Neural progenitor cell (in vitro differentiated cells): ENCODE data around the gene GIPC2. TPM values are rescaled to one million over a fixed set of nuclear protein-coding genes. Genes with fewer than 3 reads are reported as not detected.

Source experiments
- DNase-seq: peaks from one replicate; pipeline ENCODE4 v3.0.0-alpha.2; 2016; ENCODE audit warnings: low spot score
- H2AFZ ChIP-seq: fragments of 200-600 bp; sonication (generic); replicated peaks from 2 replicates; pipeline ENCODE4 v1.6.1; 2016; ENCODE audit warnings: antibody characterized with exemption
- H3F3A ChIP-seq: fragments of 200-600 bp; sonication (generic); 2 replicates; pipeline ENCODE4 v1.6.1; 2016; ENCODE audit warnings: antibody characterized with exemption, low read depth
- H3K27ac ChIP-seq: fragments of 200-600 bp; sonication (generic); 2 replicates; pipeline ENCODE4 v1.5.1; 2016; ENCODE audit warnings: mild to moderate bottlenecking
- H3K27me3 ChIP-seq: fragments of 200-600 bp; sonication (generic); 2 replicates; pipeline ENCODE4 v1.6.1; 2016; ENCODE audit warnings: mild to moderate bottlenecking, moderate library complexity
- H3K36me3 ChIP-seq: fragments of 200-600 bp; sonication (generic); 2 replicates; pipeline ENCODE4 v1.5.1; 2016
- H3K4me1 ChIP-seq: fragments of 200-600 bp; sonication (generic); 2 replicates; pipeline ENCODE4 v1.6.1; 2016; ENCODE audit warnings: mixed run types
- H3K4me2 ChIP-seq: fragments of 200-600 bp; sonication (generic); 2 replicates; pipeline ENCODE4 v1.6.1; 2016
- H3K4me3 ChIP-seq: fragments of 200-600 bp; sonication (generic); 2 replicates; pipeline ENCODE4 v1.5.1; 2016
- H3K79me2 ChIP-seq: fragments of 200-600 bp; sonication (generic); 2 replicates; pipeline ENCODE4 v1.6.1; 2016; ENCODE audit warnings: low read depth
- H3K9ac ChIP-seq: fragments of 200-600 bp; sonication (generic); 2 replicates; pipeline ENCODE4 v1.6.1; 2016
- H3K9me3 ChIP-seq: fragments of 200-600 bp; sonication (generic); 2 replicates; pipeline ENCODE4 v1.5.1; 2016; ENCODE audit warnings: low read depth
- H4K20me1 ChIP-seq: fragments of 200-600 bp; sonication (generic); 2 replicates; pipeline ENCODE4 v1.6.1; 2016; ENCODE audit warnings: low read depth
- H3K27ac Mint-ChIP-seq: 3 replicates; pipeline ENCODE4 v1.8.0; 2021; ENCODE audit warnings: mixed read lengths
- H3K27me3 Mint-ChIP-seq: 2 replicates; pipeline ENCODE4 v1.8.0; 2022; ENCODE audit warnings: low read depth, mild to moderate bottlenecking, inconsistent platforms, moderate library complexity, mixed read lengths; ENCODE audit not compliant: insufficient read depth
- H3K36me3 Mint-ChIP-seq: 3 replicates; pipeline ENCODE4 v1.8.0; 2021; ENCODE audit warnings: mixed read lengths
- H3K4me1 Mint-ChIP-seq: 3 replicates; pipeline ENCODE4 v1.8.0; 2021; ENCODE audit warnings: mixed read lengths
- H3K4me3 Mint-ChIP-seq: 3 replicates; pipeline ENCODE4 v1.8.0; 2021; ENCODE audit warnings: mild to moderate bottlenecking, moderate library complexity, mixed read lengths
- H3K9me3 Mint-ChIP-seq: 3 replicates; pipeline ENCODE4 v1.8.0; 2020; ENCODE audit warnings: mixed read lengths
- CTCF ChIP-seq: fragments of 200-600 bp; sonication (generic); IDR thresholded peaks from 2 replicates; pipeline ENCODE4 v1.5.1; 2017; ENCODE audit warnings: antibody characterized with exemption, mild to moderate bottlenecking
- EZH2 ChIP-seq: fragments of 200-600 bp; sonication (generic); IDR thresholded peaks from 2 replicates; pipeline ENCODE4 v1.6.1; 2017; ENCODE audit warnings: antibody characterized with exemption, mild to moderate bottlenecking, moderate library complexity
- EZH2phosphoT487 ChIP-seq: fragments of 200-600 bp; sonication (generic); IDR thresholded peaks from 2 replicates; pipeline ENCODE4 v1.6.1; 2017; ENCODE audit warnings: antibody characterized with exemption
- total RNA-seq: library from RNA; depleted of rRNA; stranded (reverse); fragments of >200 nt; gene quantifications from 2 replicates; pipeline ENCODE4 v1.2.3, GENCODE V29; 2015; ENCODE audit warnings: low replicate concordance

The GIPC2 gene
- total RNA-seq, 1 donor from 2014 or later = not detected

- H3K27ac ChIP-seq = no peak overlapping the region
- Mint-ChIP-seq H3K9me3 (no peaks in the 10 kb centered on the region), H3K27ac (no peak overlapping the region), H3K36me3 (no peaks in the 10 kb centered on the region), H3K27me3 (peaks cover 3% of the 10 kb centered on the region), H3K4me1 (no peaks in the 10 kb centered on the region), H3K4me3 (no peak overlapping the region)
- no peaks in the 10 kb centered on the region for H3K9me3 ChIP-seq
- TF ChIP-seq CTCF (no peak), EZH2phosphoT487 (no peak), EZH2 (no peak)
- H3K4me3 ChIP-seq = no peak overlapping the region
- peaks cover 12% of the 10 kb centered on the region for H3K4me1 ChIP-seq
- H3K36me3 ChIP-seq = no peaks in the 10 kb centered on the region
- no peaks in the 10 kb centered on the region for H4K20me1 ChIP-seq
- no peaks in the 10 kb centered on the region for H3K79me2 ChIP-seq
- H3F3A ChIP-seq = no peaks in the 10 kb centered on the region
- H3K9ac ChIP-seq = no peak overlapping the region
- no peak overlapping the region for H3K4me2 ChIP-seq
- DNase-seq = no peak
- no peaks in the 10 kb centered on the region for H3K27me3 ChIP-seq
- H2AFZ ChIP-seq = no peak overlapping the region
These were observed 76.6 kb downstream of the GIPC2 start for GRCh38 chr1:78122389-78122788.

- H3K27me3 Mint-ChIP-seq = no peaks in the 10 kb centered on the region
- Histone ChIP-seq H3K27me3 (no peaks in the 10 kb centered on the region), H3K79me2 (no peaks in the 10 kb centered on the region), H3K9me3 (no peaks in the 10 kb centered on the region), H4K20me1 (no peaks in the 10 kb centered on the region), H3K27ac (no peak overlapping the region), H3K4me2 (no peak overlapping the region), H3K36me3 (no peaks in the 10 kb centered on the region), H3K9ac (no peak overlapping the region), H3F3A (no peaks in the 10 kb centered on the region), H2AFZ (no peak overlapping the region), H3K4me1 (peaks cover 12% of the 10 kb centered on the region), H3K4me3 (no peak overlapping the region)
- H3K9me3 Mint-ChIP-seq = no peaks in the 10 kb centered on the region
- no peak overlapping the region for H3K4me3 Mint-ChIP-seq
- H3K27ac Mint-ChIP-seq = no peak overlapping the region
- no peak for TF ChIP-seq CTCF
- no peak for TF ChIP-seq EZH2
- no peak for TF ChIP-seq EZH2phosphoT487
- no peaks in the 10 kb centered on the region for H3K36me3 Mint-ChIP-seq
- H3K4me1 Mint-ChIP-seq = no peaks in the 10 kb centered on the region
- DNase-seq = no peak
These were observed 80.7 kb downstream of the GIPC2 start for GRCh38 chr1:78126506-78126905.

- Mint-ChIP-seq H3K27ac (no peak overlapping the region), H3K4me1 (no peaks in the 10 kb centered on the region), H3K36me3 (no peaks in the 10 kb centered on the region), H3K9me3 (no peaks in the 10 kb centered on the region), H3K4me3 (no peak overlapping the region), H3K27me3 (peaks cover 2% of the 10 kb centered on the region)
- no peak for DNase-seq
- no peaks in the 10 kb centered on the region for H3K36me3 ChIP-seq
- no peaks in the 10 kb centered on the region for H3K9me3 ChIP-seq
- no peak overlapping the region for H3K4me3 ChIP-seq
- no peaks in the 10 kb centered on the region for H3K79me2 ChIP-seq
- H3K27me3 ChIP-seq = no peaks in the 10 kb centered on the region
- no peak overlapping the region for H2AFZ ChIP-seq
- no peak overlapping the region for H3K27ac ChIP-seq
- no peak for TF ChIP-seq CTCF
- no peak for TF ChIP-seq EZH2
- TF ChIP-seq EZH2phosphoT487 = no peak
- no peak overlapping the region for H3K4me2 ChIP-seq
- no peaks in the 10 kb centered on the region for H3K4me1 ChIP-seq
- H4K20me1 ChIP-seq = no peaks in the 10 kb centered on the region
- no peaks in the 10 kb centered on the region for H3F3A ChIP-seq
- H3K9ac ChIP-seq = no peak overlapping the region
These were observed 86.6 kb downstream of the GIPC2 start for GRCh38 chr1:78132174-78132947.
